Glomerular endothelial cell (primary cell): ENCODE measurements around the gene RHOJ. TPM values are rescaled to one million over a fixed set of nuclear protein-coding genes. Genes with fewer than 3 reads are reported as not detected.
"Not testable (repeated sequence)": the region's sequence is repeated elsewhere in the genome, so short reads cannot be mapped to it uniquely, and the experiment has no call there.

ENCODE experiments used
- DNase-seq: peaks from one replicate; pipeline ENCODE4 v3.0.0-alpha.2; 2011; ENCODE audit warnings: low read depth, low spot score; ENCODE audit errors: extremely low read depth
- total RNA-seq: library from RNA; depleted of rRNA; stranded (reverse); fragments of >200 nt; gene quantifications from 2 replicates; pipeline ENCODE4 v1.2.3, GENCODE V29; 2015

The RHOJ gene
- total RNA-seq, 1 donor from 2014 or later, result 103 TPM

GRCh38 chr14:63295231-63295685, 91.0 kb downstream of the RHOJ start:
- no peak for DNase-seq

- no peak for DNase-seq
Measured at GRCh38 chr14:63296060-63296563, 91.9 kb downstream of the RHOJ start.

DNA sequence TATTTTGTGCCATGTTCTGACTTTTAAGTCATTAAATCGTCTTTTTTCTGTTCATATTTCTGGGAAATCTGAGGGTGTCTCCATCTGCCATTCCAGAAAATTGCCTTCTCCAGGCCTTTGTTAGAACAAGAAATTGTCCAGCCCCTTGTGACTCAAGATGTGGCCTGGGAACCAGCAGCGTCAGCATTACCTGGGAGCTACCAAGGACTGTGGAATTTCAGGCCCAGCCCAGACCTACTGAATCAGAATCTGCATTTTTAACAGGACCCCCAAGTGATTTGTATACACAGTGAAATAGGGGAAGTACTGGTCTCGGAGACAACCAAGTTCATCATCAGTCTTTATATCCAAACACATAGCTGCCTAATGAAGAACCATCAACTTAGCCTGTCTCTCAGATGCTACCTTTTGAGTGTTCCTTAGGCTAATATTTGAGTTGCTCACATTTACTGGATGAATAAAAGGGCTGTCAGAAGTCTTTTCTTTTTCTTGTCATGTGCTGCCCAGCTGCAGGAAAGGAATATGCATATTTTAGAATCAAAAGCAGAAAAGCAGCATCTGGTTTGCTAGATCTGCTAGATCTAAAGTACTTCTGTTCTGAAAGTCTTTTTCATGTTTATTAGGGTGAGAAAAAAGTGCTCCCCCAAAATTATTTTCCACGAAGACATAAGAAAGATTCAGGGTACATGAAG, 93.3 kb downstream of the RHOJ start:
- DNase-seq, result no peak

- no peak for DNase-seq
Measured at GRCh38 chr14:63299351-63300110, 95.3 kb downstream of the RHOJ start.

DNA sequence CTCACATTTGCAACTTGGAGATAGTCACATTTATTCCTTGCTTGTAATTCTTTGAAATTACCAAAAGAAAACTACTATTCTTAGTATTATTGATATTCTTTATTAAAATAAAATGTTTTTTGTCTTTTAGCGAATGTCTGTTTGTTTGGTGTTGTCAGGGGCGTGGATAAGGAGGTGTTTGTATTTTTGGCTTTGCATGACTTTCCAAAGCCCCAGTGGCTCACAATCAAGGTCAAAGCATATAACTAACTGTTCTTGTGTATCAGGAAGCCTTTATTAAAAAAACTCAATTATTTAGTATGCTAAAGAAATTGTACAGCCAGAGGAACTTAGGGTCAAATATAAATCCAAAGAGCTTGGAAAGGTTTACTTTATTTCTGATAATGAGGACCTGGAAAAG, 96.6 kb downstream of the RHOJ start:
- no peak for DNase-seq

- no peak for DNase-seq
Measured at GRCh38 chr14:63301891-63302534, 97.8 kb downstream of the RHOJ start.

DNA sequence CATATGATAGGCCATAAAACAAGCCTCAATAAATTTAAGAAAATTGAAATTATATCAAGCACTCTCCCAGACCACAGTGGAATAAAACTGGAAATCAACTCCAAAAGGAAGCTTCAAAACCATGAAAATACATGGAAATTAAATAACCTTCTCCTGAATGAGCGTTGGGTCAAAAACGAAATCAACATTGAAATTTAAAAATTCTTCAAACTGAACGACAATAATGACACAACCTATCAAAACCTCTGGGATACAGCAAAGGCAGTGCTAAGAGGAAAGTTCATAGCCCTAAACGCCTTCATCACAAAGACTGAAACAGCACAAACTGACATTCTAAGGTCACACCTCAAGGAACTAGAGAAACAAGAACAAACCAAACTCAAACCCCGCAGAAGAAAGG, 100.2 kb downstream of the RHOJ start:
- not testable (repeated sequence) for DNase-seq

DNA sequence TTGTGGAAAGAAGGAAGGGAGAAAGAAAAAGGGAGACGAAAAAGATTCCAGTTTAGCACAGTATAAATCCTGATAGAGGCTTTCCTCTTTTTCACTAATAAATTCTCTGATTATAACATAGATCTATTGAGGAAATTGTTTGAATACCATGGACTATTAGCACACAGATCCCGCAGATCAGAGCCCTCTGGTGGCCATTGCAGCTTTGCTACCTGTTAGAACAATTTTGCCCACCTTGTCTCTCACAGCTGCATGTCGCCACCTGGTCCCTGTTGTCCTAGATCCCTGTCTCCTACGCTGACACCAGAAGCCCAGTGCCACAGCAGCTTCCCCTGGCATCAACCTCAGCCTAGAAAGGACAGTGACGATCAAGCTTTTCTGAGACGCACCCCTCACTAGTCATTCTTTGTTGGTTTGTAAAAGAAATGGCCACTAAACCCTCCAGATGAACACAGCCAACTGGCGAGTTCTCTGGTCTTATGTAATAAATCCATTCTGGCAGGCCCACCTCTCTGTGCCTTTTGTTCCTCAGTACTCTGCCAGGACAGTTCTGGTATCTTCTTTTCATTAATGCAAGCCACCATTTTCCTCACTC, 104.6 kb downstream of the RHOJ start:
- no peak for DNase-seq

DNA sequence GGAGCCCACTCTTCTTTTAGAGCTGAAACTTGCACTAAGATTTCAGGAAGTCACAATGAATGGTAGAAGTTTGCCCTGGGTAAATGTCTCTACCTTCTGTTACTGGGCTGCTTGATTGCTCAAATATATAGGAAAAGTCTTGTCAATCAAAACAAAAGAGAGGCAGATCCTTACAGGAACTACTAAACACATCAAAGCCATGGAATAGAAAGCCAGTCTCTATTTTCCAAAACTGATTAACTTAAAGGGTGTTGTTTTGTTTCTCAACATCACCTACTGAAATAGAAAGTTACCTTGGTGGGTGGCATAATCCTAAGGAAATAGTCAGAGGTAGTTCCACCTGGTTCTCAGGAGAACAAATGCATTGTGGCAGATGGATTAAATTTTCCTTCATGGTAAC, 114.6 kb downstream of the RHOJ start, which contains the start of gene GPHB5:
GPHB5 (minus strand) TSS at position 101 of the 400 bp plus-strand sequence. CDS start 1,086 bp downstream, outside the sequence.
- no peak for DNase-seq

DNA sequence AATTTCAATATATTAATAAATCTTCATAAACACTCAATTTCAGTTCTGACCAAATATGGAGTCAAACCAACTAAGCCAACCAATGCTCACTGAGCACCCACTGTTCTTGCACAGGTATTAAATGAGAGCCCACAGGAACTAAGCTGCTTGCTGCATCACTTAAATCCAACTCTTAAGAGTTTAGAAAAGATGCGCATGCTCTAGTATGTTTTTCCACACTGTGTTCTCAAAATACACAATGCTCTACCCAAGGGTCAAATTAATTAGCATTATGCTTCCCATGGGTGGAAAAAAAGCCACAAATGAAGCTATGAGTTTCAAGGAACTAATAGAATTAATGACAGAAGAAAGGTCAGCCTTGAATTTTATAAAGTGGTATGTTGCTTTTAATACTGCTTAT, 118.2 kb downstream of the RHOJ start:
- DNase-seq, result no peak

GRCh38 chr14:63322897-63323573, 118.8 kb downstream of the RHOJ start:
- no peak for DNase-seq

GRCh38 chr14:63326840-63327239, 122.6 kb downstream of the RHOJ start:
- no peak for DNase-seq

DNA sequence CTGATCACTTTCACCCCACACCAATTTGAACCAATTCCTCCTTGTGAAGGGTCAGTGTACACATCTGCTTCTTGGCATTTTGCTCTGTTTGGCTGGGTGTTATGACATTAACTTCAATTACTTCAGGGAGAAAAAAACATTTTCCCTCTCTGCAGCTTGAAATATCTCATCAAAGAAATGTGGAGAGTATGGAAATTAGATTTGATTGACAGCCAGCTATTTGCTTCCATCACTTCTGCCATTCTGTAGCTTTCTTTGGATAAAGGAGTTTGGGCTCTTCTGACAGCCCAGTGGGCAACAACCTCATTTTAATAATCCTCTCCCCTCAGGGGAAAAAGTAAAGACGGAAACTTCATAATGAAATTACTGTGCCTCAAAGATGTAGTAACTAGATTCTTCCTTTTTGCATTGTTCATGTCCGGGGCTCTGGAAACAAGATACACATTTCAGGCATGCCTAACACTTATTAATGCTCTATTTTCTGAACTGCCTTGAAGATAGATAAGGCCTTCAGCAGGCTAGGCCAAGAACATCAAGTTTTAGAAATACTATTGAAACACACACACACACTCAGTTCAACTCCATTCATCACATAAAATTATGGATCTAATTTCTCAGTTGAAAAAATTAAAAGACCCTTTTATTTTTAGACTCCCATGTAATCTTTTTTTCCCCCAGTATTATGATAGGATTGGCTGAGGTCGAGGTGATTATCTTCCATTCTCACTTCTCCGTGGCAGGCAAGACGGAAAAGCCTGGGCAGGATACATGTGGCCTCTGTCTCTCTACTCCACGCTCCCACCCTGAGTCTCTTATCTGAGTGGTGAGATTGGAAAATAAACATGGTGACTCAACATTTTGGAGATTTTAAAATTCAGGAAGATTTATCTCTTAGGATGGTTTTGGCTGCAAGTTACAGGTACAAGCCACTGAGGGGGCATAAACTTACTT, 124.8 kb downstream of the RHOJ start:
- no peak for DNase-seq

GRCh38 chr14:63342371-63342770, 138.1 kb downstream of the RHOJ start:
- no peak for DNase-seq

Other genes with a start within 250 kb of the RHOJ start
- gene KCNH5, start 159.0 kb upstream of the RHOJ start, total RNA-seq, result not detected in 2 replicates
- not detected in 2 replicates for gene GPHB5, start 114.5 kb downstream of the RHOJ start, total RNA-seq